GM19463 (cell line): Measurements from ENCODE around the gene PTPRN2.

Source experiments
- ATAC-seq: cut with Tn5 transposase; IDR thresholded peaks from one replicate; pipeline ENCODE4 v1.9.1; 2021; ENCODE audit warnings: mild to moderate bottlenecking, moderate library complexity; ENCODE audit not compliant: unreplicated experiment

Gene PTPRN2

GRCh38 chr7:157550300-157551275, 1037.0 kb downstream of the PTPRN2 start:
- no peak for ATAC-seq

DNA sequence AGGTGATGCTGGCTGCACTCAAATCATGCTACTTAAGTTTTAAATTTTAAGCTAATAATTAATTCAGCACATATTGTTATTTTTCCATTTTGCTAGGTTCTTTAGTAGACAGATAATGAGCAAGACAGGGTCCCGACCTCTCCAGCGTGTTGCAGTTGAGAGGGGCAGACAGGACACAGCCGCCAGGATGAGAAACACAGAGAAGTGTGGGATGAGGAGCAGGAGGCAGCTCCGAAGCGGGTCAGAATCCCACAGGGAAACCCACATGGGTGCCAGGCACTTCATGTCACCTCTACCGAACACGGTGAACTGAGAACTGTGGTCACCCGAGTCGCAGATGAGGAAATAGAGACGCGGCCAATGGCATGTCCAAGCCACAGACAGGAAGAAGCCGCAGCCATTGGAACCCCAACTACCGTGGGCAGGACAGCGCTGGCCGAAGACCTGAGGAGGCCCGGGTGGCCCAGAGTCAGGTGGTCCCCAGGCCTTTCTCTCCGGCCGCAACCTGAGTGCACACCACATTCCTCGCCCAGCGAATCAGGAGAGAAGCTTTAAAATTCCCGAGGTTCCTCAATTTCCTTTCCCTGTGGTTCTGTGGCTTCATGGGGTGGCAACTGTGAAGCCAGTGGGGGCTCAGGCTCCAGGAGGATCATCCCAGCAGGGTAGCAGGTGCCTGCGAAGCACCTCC, 1037.9 kb downstream of the PTPRN2 start:
- no peak for ATAC-seq

GRCh38 chr7:157548691-157549303, 1038.8 kb downstream of the PTPRN2 start:
- ATAC-seq, result no peak

DNA sequence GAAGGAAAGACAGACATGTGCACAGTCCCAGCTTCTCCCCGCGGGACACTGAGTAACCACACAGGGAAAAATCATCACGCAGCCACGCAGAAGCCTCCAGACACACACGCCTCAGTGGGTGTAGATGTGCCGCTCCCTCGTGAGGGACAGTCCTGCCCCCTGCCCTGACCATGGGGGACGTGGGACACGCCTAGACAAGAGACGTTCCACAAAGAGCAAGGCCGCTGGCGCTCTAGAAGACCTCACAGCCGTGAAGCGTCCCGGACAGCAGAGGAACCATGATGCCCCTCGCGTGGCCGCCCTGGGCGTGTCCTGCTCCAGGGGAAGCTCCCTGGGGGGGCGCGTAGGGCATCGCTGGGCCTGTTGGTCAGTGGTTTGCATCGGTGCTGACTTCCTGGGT, 1040.0 kb downstream of the PTPRN2 start:
- no peak for ATAC-seq

DNA sequence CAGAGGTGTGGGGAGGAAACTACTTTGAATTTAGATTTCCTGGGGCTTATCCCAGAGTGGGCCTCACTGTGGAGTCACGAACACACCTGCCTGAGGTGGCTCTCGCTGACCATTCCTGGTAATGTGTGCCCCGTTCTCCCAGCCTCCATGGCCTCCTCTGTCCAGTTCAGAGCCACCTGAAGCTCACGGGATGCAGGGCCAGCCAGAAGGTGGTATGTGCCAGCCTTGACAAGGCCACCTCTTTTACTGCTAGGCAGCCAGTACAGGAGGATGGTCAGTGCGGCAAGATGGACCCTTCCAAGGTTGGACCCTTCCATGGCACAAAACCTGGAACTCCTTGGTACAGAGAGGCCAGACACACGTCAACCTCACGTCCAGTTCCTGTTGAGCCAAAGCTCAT, 1040.5 kb downstream of the PTPRN2 start:
- ATAC-seq, result no peak

GRCh38 chr7:157545681-157546060, 1042.0 kb downstream of the PTPRN2 start:
- no peak for ATAC-seq

DNA sequence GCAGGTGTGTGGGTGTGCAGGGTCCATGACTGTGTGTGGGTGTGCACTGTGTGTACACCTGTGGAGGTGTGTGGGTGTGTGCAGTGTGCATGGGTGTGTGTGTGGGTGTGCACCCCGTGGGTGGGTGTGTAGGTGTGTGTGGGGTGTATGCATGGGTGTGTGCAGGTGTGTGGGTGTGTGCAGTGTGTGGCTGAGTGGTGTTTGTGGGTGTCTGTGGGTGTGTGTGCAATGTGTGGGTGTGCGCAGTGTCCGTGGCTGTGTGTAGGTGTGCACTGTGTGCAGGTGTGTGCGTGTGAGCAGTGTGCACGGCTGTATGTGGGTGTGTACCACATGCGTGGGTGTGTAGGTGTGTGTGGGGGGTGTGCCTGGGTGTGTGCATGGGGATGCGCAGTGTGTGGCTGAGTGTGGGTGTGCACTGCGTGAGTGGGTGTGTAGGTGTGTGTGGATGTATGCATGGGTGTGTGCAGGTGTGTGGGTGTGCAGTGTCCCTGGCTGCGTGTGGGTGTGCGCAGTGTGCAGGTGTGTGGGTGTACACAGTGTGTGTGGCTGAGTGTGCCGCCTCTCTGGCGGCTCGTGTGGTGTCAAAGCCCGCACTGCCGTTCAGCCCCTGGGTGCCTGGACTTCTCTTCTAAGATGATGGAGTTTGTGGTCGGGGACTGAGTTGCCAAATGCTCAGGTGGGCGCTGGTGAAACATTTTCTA, 1042.5 kb downstream of the PTPRN2 start:
- no peak for ATAC-seq

GRCh38 chr7:157544226-157544625, 1043.4 kb downstream of the PTPRN2 start:
- ATAC-seq, result no peak

DNA sequence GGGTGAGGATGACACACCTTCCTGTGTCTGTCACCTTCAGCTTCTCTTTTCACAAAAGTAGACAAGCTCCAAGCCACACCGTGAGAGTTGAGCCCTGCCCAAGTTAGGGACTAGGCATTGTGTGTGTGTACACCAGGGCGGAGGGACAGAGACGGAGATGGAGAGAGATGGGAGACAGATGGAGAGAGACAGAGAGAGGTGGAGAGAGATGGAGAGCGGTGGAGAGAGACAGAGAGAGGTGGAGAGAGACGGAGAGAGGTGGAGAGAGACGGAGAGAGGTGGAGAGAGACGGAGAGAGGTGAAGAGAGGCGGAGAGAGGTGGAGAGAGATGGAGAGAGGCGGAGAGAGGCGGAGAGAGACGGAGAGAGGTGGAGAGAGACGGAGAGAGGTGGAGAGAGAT, 1043.8 kb downstream of the PTPRN2 start:
- no peak for ATAC-seq

DNA sequence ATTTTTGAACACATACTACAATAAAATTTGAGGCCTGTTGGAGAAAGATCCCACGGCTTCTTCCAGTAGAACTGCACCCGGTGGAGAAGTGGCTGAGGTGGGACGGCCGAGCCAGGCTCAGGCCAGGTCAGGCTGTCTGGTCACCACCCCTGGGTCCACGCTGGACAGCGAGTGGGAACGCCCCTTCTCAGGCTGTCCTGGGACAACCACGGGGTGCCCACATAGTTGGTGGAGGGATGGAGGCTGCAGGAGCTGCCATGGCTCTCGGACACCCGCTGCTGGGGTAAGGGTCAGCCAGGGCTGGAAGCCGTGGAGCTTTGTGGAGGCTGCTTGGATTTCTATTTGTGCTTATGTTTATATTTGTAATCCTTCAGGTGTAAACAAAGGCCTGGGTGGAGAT, 1044.3 kb downstream of the PTPRN2 start:
- no peak for ATAC-seq

GRCh38 chr7:157542068-157543021, 1045.3 kb downstream of the PTPRN2 start:
- ATAC-seq, result no peak

GRCh38 chr7:157541295-157542067, 1046.1 kb downstream of the PTPRN2 start:
- no peak for ATAC-seq

- no peak for ATAC-seq
Measured at GRCh38 chr7:157540606-157541294, 1046.9 kb downstream of the PTPRN2 start.

DNA sequence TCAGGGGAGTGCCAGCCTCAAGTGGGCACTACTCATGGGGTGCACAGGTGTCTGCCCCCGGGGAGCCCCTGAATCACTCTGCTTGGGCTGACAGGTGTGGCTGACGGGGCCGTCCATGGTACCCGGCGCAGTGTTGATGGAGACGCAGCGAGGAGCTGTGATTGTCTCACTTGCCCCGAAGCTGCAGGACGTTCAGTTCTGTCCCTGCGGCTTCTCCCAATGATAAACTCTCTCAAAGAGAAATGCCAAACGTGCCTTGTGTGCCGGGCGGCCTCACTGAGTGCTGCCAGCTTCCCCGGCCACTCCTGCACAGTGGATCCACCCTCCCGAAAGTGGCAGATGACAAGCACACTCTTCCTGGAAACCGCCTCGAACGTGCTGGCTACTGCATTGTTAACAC, 1047.6 kb downstream of the PTPRN2 start:
- ATAC-seq, result no peak

DNA sequence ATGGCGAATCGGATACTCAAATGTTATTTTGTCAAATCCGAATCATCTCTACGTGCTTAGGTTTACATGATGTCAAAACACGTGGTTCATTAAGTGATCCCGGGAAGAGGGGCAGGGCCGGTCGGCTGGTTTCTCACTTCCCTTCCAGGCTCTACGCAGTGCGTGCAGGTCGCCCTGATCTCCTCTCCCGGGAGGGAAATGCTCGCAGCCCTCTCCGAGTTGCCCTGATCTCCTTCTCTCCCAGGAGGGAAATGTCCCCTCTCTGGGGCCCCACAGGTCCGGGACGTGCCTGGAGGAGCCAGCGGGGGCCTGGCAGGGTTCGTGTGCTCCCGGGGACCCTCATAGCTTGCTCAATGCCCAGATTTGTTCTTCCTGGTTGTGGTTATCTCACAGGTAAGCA, 1048.1 kb downstream of the PTPRN2 start:
- ATAC-seq, result no peak

GRCh38 chr7:157538735-157539134, 1048.9 kb downstream of the PTPRN2 start:
- ATAC-seq, result no peak

DNA sequence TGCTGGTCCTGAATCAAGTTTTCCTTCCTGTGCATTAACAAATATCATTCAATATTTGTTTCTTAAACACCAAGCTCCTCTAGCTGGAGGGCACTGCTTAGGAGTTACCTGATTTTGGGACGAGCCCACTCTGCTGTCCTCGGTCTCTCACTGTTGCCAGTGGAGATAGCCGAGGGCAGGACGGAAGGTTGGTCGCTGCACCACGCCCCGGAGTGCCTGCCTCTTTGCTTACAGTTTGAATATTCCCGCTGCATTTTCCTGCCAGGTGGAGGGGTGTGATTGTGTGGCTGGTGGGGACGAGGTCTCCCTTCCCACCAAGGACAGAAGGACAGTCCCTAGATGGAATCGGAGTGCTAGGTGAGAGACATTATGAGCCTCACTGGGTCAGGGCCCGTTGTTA, 1049.3 kb downstream of the PTPRN2 start:
- ATAC-seq, result no peak

DNA sequence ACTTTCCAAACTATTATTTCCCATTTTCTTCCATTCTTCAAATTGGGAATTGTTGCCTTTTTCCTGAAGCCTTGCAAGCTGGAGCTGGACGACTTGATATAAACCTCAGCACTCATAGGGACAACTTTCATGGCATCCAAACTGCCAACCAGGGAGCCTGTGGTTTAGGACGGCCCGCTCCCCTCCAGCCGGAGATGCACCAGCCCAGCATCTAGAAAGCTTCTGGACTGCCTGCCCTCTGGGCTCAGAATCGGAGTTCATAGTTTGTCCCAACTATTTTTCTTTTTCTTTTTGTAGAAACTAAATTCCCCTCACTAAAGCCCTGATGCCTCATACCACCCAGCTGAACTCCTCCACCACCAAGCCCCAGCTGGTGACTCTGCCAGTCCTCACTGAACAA, 1050.6 kb downstream of the PTPRN2 start:
- no peak for ATAC-seq

DNA sequence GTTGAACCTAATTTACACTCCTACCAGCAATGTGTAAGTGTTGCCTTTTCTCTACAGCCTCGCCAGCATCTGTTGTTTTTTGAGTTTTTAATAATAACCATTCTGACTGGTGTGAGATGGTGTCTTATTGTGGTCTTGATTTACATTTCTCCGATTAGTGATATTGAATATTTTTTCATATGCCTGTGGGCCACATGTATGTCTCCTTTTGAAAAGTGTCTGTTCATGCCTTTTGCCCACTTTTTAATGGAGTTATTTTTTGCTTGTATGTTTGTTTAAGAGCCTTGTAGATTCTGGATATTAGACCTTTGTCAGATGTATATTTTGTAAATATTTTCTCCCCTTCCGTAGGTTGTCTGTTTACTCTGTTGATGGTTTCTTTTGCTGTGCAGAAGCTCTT, 1055.6 kb downstream of the PTPRN2 start:
- no peak for ATAC-seq
